Type B pancreatic cell (in vitro differentiated cells): ENCODE data around the gene FBXO45. TPM values are rescaled to one million over a fixed set of nuclear protein-coding genes. Genes with fewer than 3 reads are reported as not detected.

Experiments used
- DNase-seq: peaks from one replicate; pipeline ENCODE4 v3.0.0; 2021; ENCODE audit warnings: mixed read lengths; ENCODE audit not compliant: unreplicated experiment; ENCODE audit errors: extremely low spot score
- H3K27ac Mint-ChIP-seq: 2 replicates; pipeline ENCODE4 v1.8.0; 2021; ENCODE audit warnings: mild to moderate bottlenecking, mixed read lengths
- H3K27me3 Mint-ChIP-seq: 2 replicates; pipeline ENCODE4 v1.8.0; 2021; ENCODE audit warnings: mixed read lengths
- H3K36me3 Mint-ChIP-seq: 2 replicates; pipeline ENCODE4 v1.8.0; 2021; ENCODE audit warnings: mixed read lengths
- H3K4me1 Mint-ChIP-seq: one replicate; pipeline ENCODE4 v1.8.0; 2021; ENCODE audit warnings: mixed read lengths; ENCODE audit not compliant: unreplicated experiment
- H3K4me3 Mint-ChIP-seq: 2 replicates; pipeline ENCODE4 v1.8.0; 2021; ENCODE audit warnings: mild to moderate bottlenecking, mixed read lengths
- H3K9me3 Mint-ChIP-seq: 2 replicates; pipeline ENCODE4 v1.8.0; 2021; ENCODE audit warnings: mixed read lengths
- CTCF ChIP-seq: fragments of 200-600 bp; sonication (generic); conservative IDR thresholded peaks from 2 replicates; pipeline ENCODE4 v1.5.0; 2021; ENCODE audit warnings: antibody characterized with exemption, mild to moderate bottlenecking
- total RNA-seq: library from RNA; stranded (reverse); gene quantifications from 2 replicates; pipeline ENCODE4 v1.2.1, GENCODE V29; 2021; ENCODE audit warnings: low replicate concordance

The FBXO45 gene
- total RNA-seq, 1 donor from 2014 or later = 14.8 TPM

GRCh38 chr3:196629228-196629627 is 60.8 kb downstream of the FBXO45 start:
- peaks cover 13% of the 10 kb centered on the region for H3K4me1 Mint-ChIP-seq
- H3K9me3 Mint-ChIP-seq = no peaks in the 10 kb centered on the region
- DNase-seq = no peak

GRCh38 chr3:196631682-196632045 is 63.2 kb downstream of the FBXO45 start:
- Mint-ChIP-seq H3K4me1 (peaks cover 13% of the 10 kb centered on the region), H3K4me3 (peak overlapping the region; percentile 89), H3K27me3 (peaks cover 6% of the 10 kb centered on the region), H3K27ac (peak overlapping the region; percentile 93), H3K9me3 (no peaks in the 10 kb centered on the region), H3K36me3 (no peaks in the 10 kb centered on the region)
- TF ChIP-seq CTCF = no peak
- no peak for DNase-seq

More at GRCh38 chr3:196629228-196629627, 60.8 kb downstream of the FBXO45 start:
- Mint-ChIP-seq H3K27ac (no peak overlapping the region), H3K27me3 (no peaks in the 10 kb centered on the region), H3K36me3 (no peaks in the 10 kb centered on the region), H3K4me3 (no peak overlapping the region)
- no peak for TF ChIP-seq CTCF

GRCh38 chr3:196632046-196632751 is 63.7 kb downstream of the FBXO45 start:
- no peaks in the 10 kb centered on the region for H3K9me3 Mint-ChIP-seq
- H3K27me3 Mint-ChIP-seq = peaks cover 6% of the 10 kb centered on the region

GRCh38 chr3:196633555-196634151 is 65.2 kb downstream of the FBXO45 start:
- H3K4me1 Mint-ChIP-seq = peaks cover 13% of the 10 kb centered on the region
- no peaks in the 10 kb centered on the region for H3K36me3 Mint-ChIP-seq
- peaks cover 19% of the 10 kb centered on the region for H3K27me3 Mint-ChIP-seq
- H3K9me3 Mint-ChIP-seq = no peaks in the 10 kb centered on the region
- peak overlapping the region; percentile 65 for H3K4me3 Mint-ChIP-seq
- peak overlapping the region; percentile 73 for H3K27ac Mint-ChIP-seq
- no peak for TF ChIP-seq CTCF
- DNase-seq = no peak

More at GRCh38 chr3:196632046-196632751, 63.7 kb downstream of the FBXO45 start:
- peak; percentile 88 for DNase-seq
- peak overlapping the region; percentile 93 for H3K27ac Mint-ChIP-seq
- TF ChIP-seq CTCF = no peak
- H3K36me3 Mint-ChIP-seq = no peaks in the 10 kb centered on the region
- peak overlapping the region; percentile 89 for H3K4me3 Mint-ChIP-seq
- peaks cover 13% of the 10 kb centered on the region for H3K4me1 Mint-ChIP-seq

GRCh38 chr3:196634224-196634623 is 65.8 kb downstream of the FBXO45 start:
- Mint-ChIP-seq H3K27ac (no peak overlapping the region), H3K4me1 (peaks cover 13% of the 10 kb centered on the region)

More at GRCh38 chr3:196634224-196634623, 65.8 kb downstream of the FBXO45 start:
- no peaks in the 10 kb centered on the region for H3K36me3 Mint-ChIP-seq
- H3K9me3 Mint-ChIP-seq = no peaks in the 10 kb centered on the region
- DNase-seq = no peak
- peaks cover 25% of the 10 kb centered on the region for H3K27me3 Mint-ChIP-seq
- no peak for TF ChIP-seq CTCF
- H3K4me3 Mint-ChIP-seq = peak overlapping the region; percentile 39
